ENCODE data around the gene APP.

GRCh38 chr21:26089730-26090129 is 80.8 kb downstream of the APP start:
- TF ChIP-seq, protein P1, sequence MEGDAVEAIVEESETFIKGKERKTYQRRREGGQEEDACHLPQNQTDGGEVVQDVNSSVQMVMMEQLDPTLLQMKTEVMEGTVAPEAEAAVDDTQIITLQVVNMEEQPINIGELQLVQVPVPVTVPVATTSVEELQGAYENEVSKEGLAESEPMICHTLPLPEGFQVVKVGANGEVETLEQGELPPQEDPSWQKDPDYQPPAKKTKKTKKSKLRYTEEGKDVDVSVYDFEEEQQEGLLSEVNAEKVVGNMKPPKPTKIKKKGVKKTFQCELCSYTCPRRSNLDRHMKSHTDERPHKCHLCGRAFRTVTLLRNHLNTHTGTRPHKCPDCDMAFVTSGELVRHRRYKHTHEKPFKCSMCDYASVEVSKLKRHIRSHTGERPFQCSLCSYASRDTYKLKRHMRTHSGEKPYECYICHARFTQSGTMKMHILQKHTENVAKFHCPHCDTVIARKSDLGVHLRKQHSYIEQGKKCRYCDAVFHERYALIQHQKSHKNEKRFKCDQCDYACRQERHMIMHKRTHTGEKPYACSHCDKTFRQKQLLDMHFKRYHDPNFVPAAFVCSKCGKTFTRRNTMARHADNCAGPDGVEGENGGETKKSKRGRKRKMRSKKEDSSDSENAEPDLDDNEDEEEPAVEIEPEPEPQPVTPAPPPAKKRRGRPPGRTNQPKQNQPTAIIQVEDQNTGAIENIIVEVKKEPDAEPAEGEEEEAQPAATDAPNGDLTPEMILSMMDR (IDR thresholded peaks at IDR 0.05; ENCODE audit: insufficient read depth, low read length), result no peak
- TF ChIP-seq, protein P2, sequence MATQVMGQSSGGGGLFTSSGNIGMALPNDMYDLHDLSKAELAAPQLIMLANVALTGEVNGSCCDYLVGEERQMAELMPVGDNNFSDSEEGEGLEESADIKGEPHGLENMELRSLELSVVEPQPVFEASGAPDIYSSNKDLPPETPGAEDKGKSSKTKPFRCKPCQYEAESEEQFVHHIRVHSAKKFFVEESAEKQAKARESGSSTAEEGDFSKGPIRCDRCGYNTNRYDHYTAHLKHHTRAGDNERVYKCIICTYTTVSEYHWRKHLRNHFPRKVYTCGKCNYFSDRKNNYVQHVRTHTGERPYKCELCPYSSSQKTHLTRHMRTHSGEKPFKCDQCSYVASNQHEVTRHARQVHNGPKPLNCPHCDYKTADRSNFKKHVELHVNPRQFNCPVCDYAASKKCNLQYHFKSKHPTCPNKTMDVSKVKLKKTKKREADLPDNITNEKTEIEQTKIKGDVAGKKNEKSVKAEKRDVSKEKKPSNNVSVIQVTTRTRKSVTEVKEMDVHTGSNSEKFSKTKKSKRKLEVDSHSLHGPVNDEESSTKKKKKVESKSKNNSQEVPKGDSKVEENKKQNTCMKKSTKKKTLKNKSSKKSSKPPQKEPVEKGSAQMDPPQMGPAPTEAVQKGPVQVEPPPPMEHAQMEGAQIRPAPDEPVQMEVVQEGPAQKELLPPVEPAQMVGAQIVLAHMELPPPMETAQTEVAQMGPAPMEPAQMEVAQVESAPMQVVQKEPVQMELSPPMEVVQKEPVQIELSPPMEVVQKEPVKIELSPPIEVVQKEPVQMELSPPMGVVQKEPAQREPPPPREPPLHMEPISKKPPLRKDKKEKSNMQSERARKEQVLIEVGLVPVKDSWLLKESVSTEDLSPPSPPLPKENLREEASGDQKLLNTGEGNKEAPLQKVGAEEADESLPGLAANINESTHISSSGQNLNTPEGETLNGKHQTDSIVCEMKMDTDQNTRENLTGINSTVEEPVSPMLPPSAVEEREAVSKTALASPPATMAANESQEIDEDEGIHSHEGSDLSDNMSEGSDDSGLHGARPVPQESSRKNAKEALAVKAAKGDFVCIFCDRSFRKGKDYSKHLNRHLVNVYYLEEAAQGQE (IDR thresholded peaks at IDR 0.05; ENCODE audit: insufficient replicate concordance, low read depth), result no peak
- TF ChIP-seq POLR2AphosphoS5 (IDR thresholded peaks at IDR 0.05; ENCODE audit: low read depth), result no peak
